GM12878 (cell line): Measurements from ENCODE around the gene MYH6. TPM values are rescaled to one million over a fixed set of nuclear protein-coding genes. Genes with fewer than 3 reads are reported as not detected.

ENCODE experiments used
- KDM1A ChIP-seq: fragments of 200-600 bp; sonication (generic); IDR thresholded peaks from 2 replicates; pipeline ENCODE4 v1.6.1; 2016; ENCODE audit warnings: borderline replicate concordance
- polyA plus RNA-seq, 11 experiments: library from polyadenylated mRNA; depleted of rRNA in 4 of 11; unstranded in 6 of 11; stranded (reverse) in 5 of 11; fragments of >200 nt; fragmentation: Nextera tagmentation in 4 of 11; fragmentation: Illumina TruSeq in 1 of 11; extraction: Ambion mirVana in 4 of 11; extraction: Trizol in 1 of 11; gene quantifications; 1 replicate in 1 of 11; 2 replicates in 10 of 11; pipeline versions ENCODE4 v1.2.1 to v1.2.3, GENCODE V29; 2011 to 2016; ENCODE audit warnings: inconsistent platforms in 2 of 11, missing spikeins in 2 of 11, low read depth in 1 of 11
- total RNA-seq, 4 experiments: library from RNA; depleted of rRNA in 3 of 4; stranded (reverse); fragments of >200 nt in 3 of 4; fragmentation: Illumina TruSeq in 1 of 4; extraction: Trizol in 1 of 4; gene quantifications; 2 replicates each; pipeline versions ENCODE4 v1.2.1 to v1.2.3, GENCODE V29; 2013 to 2021
- TF ChIP-seq, protein P1 (sequence below): fragments of 150-350 bp; IDR thresholded peaks from 2 replicates; pipeline ENCODE4 v1.6.1; 2016; ENCODE audit warnings: low read depth, low read length
- TF ChIP-seq, protein P2 (sequence below): fragments of 450-650 bp; formaldehyde crosslinking; IDR thresholded peaks from 2 replicates; pipeline ENCODE4 v1.5.0; 2022; ENCODE audit warnings: mild to moderate bottlenecking, missing genetic modification characterization

The MYH6 gene
- total and polyA plus RNA-seq, 10 of the 15 experiments (the other 5 are each of a cell fraction or from before 2014, with no cell fraction given), result 0.01 to 0.84 (median 0.05) TPM; not detected in 7

DNA sequence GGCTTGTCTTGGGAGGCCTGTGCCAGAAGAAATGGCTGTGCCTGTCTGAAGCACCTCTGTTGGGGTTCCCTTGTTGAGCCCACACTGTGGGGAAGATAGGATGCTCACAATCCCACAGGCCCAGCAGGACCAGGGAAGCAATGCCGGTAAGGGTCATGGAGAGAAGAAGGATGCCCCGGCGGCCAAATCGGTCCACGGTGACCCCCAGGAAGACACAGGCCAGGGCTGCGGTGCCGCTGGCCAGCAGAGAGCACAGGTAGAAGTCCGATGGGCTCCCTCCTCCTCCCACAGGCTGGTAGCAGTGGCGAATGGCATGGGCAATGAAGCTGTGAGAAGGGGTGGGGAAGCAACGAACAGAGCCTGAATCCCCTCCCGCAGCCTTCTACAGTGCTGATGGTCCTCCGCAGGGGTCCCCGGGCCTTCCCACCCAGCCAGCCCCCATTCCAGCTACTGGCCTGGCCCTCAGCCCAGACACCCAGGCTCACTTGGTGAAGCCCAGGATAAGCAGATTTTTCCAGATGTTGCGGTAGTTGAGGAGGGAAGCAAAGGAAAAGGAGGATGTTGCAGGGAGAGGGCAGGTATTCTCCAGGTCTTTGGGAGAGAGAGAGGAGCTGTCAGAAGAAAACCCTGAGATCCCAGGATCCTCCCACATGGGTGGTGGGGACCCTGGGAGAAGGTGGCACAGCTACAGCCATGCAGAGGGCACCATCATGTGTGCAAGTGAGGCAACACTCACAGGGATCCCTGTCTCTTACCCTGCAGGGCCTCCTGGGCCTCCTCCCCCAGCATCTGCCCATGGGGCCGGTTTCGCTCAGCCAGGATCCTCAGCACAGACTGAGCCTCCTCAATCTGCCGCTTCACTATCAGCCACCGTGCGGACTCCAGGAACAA is 60.4 kb downstream of the MYH6 start (continued):
- TF ChIP-seq, protein P1, sequence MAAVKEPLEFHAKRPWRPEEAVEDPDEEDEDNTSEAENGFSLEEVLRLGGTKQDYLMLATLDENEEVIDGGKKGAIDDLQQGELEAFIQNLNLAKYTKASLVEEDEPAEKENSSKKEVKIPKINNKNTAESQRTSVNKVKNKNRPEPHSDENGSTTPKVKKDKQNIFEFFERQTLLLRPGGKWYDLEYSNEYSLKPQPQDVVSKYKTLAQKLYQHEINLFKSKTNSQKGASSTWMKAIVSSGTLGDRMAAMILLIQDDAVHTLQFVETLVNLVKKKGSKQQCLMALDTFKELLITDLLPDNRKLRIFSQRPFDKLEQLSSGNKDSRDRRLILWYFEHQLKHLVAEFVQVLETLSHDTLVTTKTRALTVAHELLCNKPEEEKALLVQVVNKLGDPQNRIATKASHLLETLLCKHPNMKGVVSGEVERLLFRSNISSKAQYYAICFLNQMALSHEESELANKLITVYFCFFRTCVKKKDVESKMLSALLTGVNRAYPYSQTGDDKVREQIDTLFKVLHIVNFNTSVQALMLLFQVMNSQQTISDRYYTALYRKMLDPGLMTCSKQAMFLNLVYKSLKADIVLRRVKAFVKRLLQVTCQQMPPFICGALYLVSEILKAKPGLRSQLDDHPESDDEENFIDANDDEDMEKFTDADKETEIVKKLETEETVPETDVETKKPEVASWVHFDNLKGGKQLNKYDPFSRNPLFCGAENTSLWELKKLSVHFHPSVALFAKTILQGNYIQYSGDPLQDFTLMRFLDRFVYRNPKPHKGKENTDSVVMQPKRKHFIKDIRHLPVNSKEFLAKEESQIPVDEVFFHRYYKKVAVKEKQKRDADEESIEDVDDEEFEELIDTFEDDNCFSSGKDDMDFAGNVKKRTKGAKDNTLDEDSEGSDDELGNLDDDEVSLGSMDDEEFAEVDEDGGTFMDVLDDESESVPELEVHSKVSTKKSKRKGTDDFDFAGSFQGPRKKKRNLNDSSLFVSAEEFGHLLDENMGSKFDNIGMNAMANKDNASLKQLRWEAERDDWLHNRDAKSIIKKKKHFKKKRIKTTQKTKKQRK, result no peak
- TF ChIP-seq, protein P2, sequence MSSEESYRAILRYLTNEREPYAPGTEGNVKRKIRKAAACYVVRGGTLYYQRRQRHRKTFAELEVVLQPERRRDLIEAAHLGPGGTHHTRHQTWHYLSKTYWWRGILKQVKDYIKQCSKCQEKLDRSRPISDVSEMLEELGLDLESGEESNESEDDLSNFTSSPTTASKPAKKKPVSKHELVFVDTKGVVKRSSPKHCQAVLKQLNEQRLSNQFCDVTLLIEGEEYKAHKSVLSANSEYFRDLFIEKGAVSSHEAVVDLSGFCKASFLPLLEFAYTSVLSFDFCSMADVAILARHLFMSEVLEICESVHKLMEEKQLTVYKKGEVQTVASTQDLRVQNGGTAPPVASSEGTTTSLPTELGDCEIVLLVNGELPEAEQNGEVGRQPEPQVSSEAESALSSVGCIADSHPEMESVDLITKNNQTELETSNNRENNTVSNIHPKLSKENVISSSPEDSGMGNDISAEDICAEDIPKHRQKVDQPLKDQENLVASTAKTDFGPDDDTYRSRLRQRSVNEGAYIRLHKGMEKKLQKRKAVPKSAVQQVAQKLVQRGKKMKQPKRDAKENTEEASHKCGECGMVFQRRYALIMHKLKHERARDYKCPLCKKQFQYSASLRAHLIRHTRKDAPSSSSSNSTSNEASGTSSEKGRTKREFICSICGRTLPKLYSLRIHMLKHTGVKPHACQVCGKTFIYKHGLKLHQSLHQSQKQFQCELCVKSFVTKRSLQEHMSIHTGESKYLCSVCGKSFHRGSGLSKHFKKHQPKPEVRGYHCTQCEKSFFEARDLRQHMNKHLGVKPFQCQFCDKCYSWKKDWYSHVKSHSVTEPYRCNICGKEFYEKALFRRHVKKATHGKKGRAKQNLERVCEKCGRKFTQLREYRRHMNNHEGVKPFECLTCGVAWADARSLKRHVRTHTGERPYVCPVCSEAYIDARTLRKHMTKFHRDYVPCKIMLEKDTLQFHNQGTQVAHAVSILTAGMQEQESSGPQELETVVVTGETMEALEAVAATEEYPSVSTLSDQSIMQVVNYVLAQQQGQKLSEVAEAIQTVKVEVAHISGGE (CRISPR knock-in tag), result no peak
- TF ChIP-seq KDM1A, result no peak
